SJCRH30 (cell line): Measurements from ENCODE around the gene B3GALNT2. TPM values are rescaled to one million over a fixed set of nuclear protein-coding genes. Genes with fewer than 3 reads are reported as not detected.

Experiments
- DNase-seq, 2 experiments: peaks; one replicate each; pipeline ENCODE4 v3.0.0-alpha.2; 2015 to 2020
- H3K27ac ChIP-seq: fragments of 250-450 bp; sonication (Bioruptor Pico); 2 replicates; pipeline ENCODE4 v1.5.1; 2020; ENCODE audit warnings: mild to moderate bottlenecking, moderate library complexity
- H3K27me3 ChIP-seq: fragments of 250-450 bp; sonication (Bioruptor Pico); 2 replicates; pipeline ENCODE4 v1.5.1; 2020; ENCODE audit warnings: mild to moderate bottlenecking, moderate library complexity
- H3K36me3 ChIP-seq: fragments of 250-450 bp; sonication (Bioruptor Pico); 2 replicates; pipeline ENCODE4 v1.5.1; 2020; ENCODE audit warnings: mild to moderate bottlenecking, moderate library complexity
- H3K4me1 ChIP-seq: fragments of 250-450 bp; sonication (Bioruptor Pico); 2 replicates; pipeline ENCODE4 v1.5.1; 2020; ENCODE audit warnings: mild to moderate bottlenecking, moderate library complexity
- H3K4me3 ChIP-seq: fragments of 250-450 bp; sonication (Bioruptor Pico); 2 replicates; pipeline ENCODE4 v1.5.1; 2020; ENCODE audit warnings: mild to moderate bottlenecking, moderate library complexity
- H3K9me3 ChIP-seq: fragments of 250-450 bp; sonication (Bioruptor Pico); replicated peaks from 2 replicates; pipeline ENCODE4 v1.5.1; 2020; ENCODE audit warnings: mild to moderate bottlenecking, moderate library complexity
- total RNA-seq: library from RNA; depleted of rRNA; stranded (reverse); fragments of >200 nt; shearing (Covaris generic); gene quantifications from 2 replicates; pipeline ENCODE4 v1.2.3, GENCODE V29; 2014

Gene B3GALNT2
- total RNA-seq, 1 experiment from 2014 or later = 50.1 TPM

- DNase-seq = peak; percentile 49 to 81
- no peaks in the 10 kb centered on the region for H3K9me3 ChIP-seq
- H3K27ac ChIP-seq = no peak overlapping the region
- H3K4me3 ChIP-seq = no peak overlapping the region
- H3K36me3 ChIP-seq = peaks cover 2% of the 10 kb centered on the region; the same call in 1 of the 2 replicates
- no peaks in the 10 kb centered on the region for H3K27me3 ChIP-seq
- peaks cover 5% of the 10 kb centered on the region for H3K4me1 ChIP-seq
These were observed 87.1 kb downstream of the B3GALNT2 start for GRCh38 chr1:235417086-235417697.

GRCh38 chr1:235416662-235417049, 87.6 kb downstream of the B3GALNT2 start:
- Histone ChIP-seq H3K27ac (no peak overlapping the region), H3K9me3 (no peaks in the 10 kb centered on the region), H3K36me3 (peaks cover 2% of the 10 kb centered on the region; the same call in 1 of the 2 replicates), H3K4me3 (no peak overlapping the region), H3K4me1 (no peaks in the 10 kb centered on the region; the same call in 1 of the 2 replicates), H3K27me3 (no peaks in the 10 kb centered on the region)
- DNase-seq = no peak

- H3K4me3 ChIP-seq = no peak overlapping the region
These were observed 89.0 kb downstream of the B3GALNT2 start for GRCh38 chr1:235415008-235415904.

GRCh38 chr1:235411489-235412486, 92.5 kb downstream of the B3GALNT2 start:
- DNase-seq = peak in 1 of 2 experiments; percentile 39
- no peaks in the 10 kb centered on the region for H3K9me3 ChIP-seq
- H3K4me1 ChIP-seq = peaks cover 24% of the 10 kb centered on the region
- H3K36me3 ChIP-seq = no peaks in the 10 kb centered on the region; the same call in 1 of the 2 replicates
- H3K27ac ChIP-seq = peak overlapping the region; percentile 7; the same call in 1 of the 2 replicates
- H3K4me3 ChIP-seq = no peak overlapping the region
- H3K27me3 ChIP-seq = no peaks in the 10 kb centered on the region

More at GRCh38 chr1:235415008-235415904, 89.0 kb downstream of the B3GALNT2 start:
- Histone ChIP-seq H3K4me1 (no peaks in the 10 kb centered on the region), H3K27ac (no peak overlapping the region), H3K27me3 (no peaks in the 10 kb centered on the region), H3K36me3 (peaks cover 2% of the 10 kb centered on the region; the same call in 1 of the 2 replicates), H3K9me3 (no peaks in the 10 kb centered on the region)
- DNase-seq = peak; percentile 76 to 85

GRCh38 chr1:235410467-235410866, 93.8 kb downstream of the B3GALNT2 start:
- Histone ChIP-seq H3K27me3 (no peaks in the 10 kb centered on the region), H3K9me3 (no peaks in the 10 kb centered on the region), H3K4me1 (peaks cover 24% of the 10 kb centered on the region), H3K4me3 (no peak overlapping the region), H3K27ac (no peak overlapping the region), H3K36me3 (no peaks in the 10 kb centered on the region; the same call in 1 of the 2 replicates)
- no peak for DNase-seq

- H3K4me3 ChIP-seq = no peak overlapping the region
- no peaks in the 10 kb centered on the region for H3K9me3 ChIP-seq
- DNase-seq = no peak
- H3K27me3 ChIP-seq = no peaks in the 10 kb centered on the region
- H3K36me3 ChIP-seq = no peaks in the 10 kb centered on the region
- H3K27ac ChIP-seq = no peak overlapping the region
- H3K4me1 ChIP-seq = peaks cover 24% of the 10 kb centered on the region
These were observed 95.0 kb downstream of the B3GALNT2 start for GRCh38 chr1:235409042-235409820.

GRCh38 chr1:235408503-235408960, 95.7 kb downstream of the B3GALNT2 start:
- Histone ChIP-seq H3K9me3 (no peaks in the 10 kb centered on the region), H3K4me1 (peaks cover 24% of the 10 kb centered on the region), H3K27me3 (no peaks in the 10 kb centered on the region), H3K36me3 (peaks cover 4% of the 10 kb centered on the region; the same call in 1 of the 2 replicates), H3K4me3 (no peak overlapping the region), H3K27ac (no peak overlapping the region)
- peak in 1 of 2 experiments; percentile 21 for DNase-seq

GRCh38 chr1:235407419-235407818, 96.8 kb downstream of the B3GALNT2 start:
- Histone ChIP-seq H3K9me3 (no peaks in the 10 kb centered on the region), H3K36me3 (peaks cover 5% of the 10 kb centered on the region; the same call in 1 of the 2 replicates), H3K4me1 (peaks cover 26% of the 10 kb centered on the region), H3K4me3 (peak overlapping the region; percentile 3; the same call in 1 of the 2 replicates), H3K27me3 (no peaks in the 10 kb centered on the region), H3K27ac (peak overlapping the region; percentile 33)
- DNase-seq = peak; percentile 59 to 87

- Histone ChIP-seq H3K9me3 (no peaks in the 10 kb centered on the region), H3K36me3 (peaks cover 6% of the 10 kb centered on the region; the same call in 1 of the 2 replicates), H3K27me3 (no peaks in the 10 kb centered on the region), H3K4me1 (peaks cover 24% of the 10 kb centered on the region), H3K4me3 (no peak overlapping the region), H3K27ac (no peak overlapping the region)
- no peak for DNase-seq
These were observed 100.1 kb downstream of the B3GALNT2 start for GRCh38 chr1:235404190-235404589.

GRCh38 chr1:235403593-235403992, 100.7 kb downstream of the B3GALNT2 start:
- no peak overlapping the region for H3K4me3 ChIP-seq
- H3K27ac ChIP-seq = no peak overlapping the region
- H3K27me3 ChIP-seq = no peaks in the 10 kb centered on the region
- peaks cover 6% of the 10 kb centered on the region; the same call in 1 of the 2 replicates for H3K36me3 ChIP-seq
- DNase-seq = no peak
- no peaks in the 10 kb centered on the region for H3K9me3 ChIP-seq
- H3K4me1 ChIP-seq = peaks cover 18% of the 10 kb centered on the region

- no peak overlapping the region for H3K4me3 ChIP-seq
- H3K36me3 ChIP-seq = peaks cover 6% of the 10 kb centered on the region; the same call in 1 of the 2 replicates
- no peak for DNase-seq
- H3K4me1 ChIP-seq = peaks cover 8% of the 10 kb centered on the region
- no peak overlapping the region for H3K27ac ChIP-seq
- no peaks in the 10 kb centered on the region for H3K27me3 ChIP-seq
- H3K9me3 ChIP-seq = no peaks in the 10 kb centered on the region; the same call in 1 of the 2 replicates
These were observed 101.6 kb downstream of the B3GALNT2 start for GRCh38 chr1:235402457-235403200.

GRCh38 chr1:235401251-235401650, 103.0 kb downstream of the B3GALNT2 start:
- no peak overlapping the region for H3K4me3 ChIP-seq
- no peak overlapping the region for H3K27ac ChIP-seq
- no peak for DNase-seq
- no peaks in the 10 kb centered on the region; the same call in 1 of the 2 replicates for H3K9me3 ChIP-seq
- H3K27me3 ChIP-seq = no peaks in the 10 kb centered on the region
- H3K4me1 ChIP-seq = 0 out of 2 replicates have a peak, but pooled peaks cover 3% of the 10 kb centered on the region
- peaks cover 6% of the 10 kb centered on the region; the same call in 1 of the 2 replicates for H3K36me3 ChIP-seq
